Measurements from ENCODE around the gene ACBD6.

- TF ChIP-seq CTCF (IDR thresholded peaks at IDR 0.05) (no peak), POLR2A (IDR thresholded peaks at IDR 0.05) (no peak)
Measured at GRCh38 chr1:180275726-180276125, 226.7 kb downstream of the ACBD6 start.

Data from lower leg skin (tissue), 3 donors.